ENCODE measurements around the gene S1PR4.
"Not testable (repeated sequence)": the region's sequence is repeated elsewhere in the genome, so short reads cannot be mapped to it uniquely, and the experiment has no call there.

The S1PR4 gene

DNA sequence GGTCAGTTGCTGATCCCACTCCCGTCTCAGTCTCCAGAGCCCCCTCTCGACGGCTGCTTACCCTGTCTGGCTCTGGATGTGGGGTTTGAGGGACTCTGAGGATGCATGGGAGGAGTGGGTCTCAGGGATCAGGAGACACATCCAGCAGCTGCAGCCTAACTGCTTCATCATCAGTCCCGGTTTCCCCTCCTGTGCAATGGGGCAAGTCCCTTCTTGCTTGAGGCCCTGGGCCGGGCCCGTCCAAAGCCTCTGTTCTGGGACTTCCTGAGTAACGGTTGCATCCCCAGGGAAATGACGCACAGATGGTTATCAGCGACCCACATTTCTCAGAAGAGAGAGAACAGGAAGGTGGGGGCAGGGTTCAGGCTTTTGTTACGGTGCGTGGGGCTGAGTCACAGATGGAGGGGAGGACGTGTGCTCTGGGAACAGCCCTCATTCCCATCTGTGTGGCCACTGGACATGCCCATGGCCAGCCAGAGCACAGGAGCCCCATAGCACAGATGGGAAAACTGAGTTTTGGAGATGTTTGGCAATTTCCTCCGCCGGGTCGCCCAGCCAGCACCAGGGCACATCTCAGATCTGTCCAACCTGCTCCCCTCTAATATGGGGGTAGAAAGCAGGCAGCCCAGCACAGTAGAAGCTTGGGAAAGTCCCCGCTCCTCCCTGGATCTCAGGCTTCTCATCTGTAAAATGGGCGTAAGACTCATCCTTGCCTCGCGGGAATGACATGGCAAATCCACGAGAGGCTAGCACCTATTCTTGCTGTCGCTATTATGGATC lies 23.4 kb upstream of the S1PR4 start:
- in situ Hi-C loops (cut with HindIII; ENCODE audit: low pct_unique_long_range_greater_than_20kb, low sequenced_read_pairs): no loop called here
- peak in 1 of 2 experiments; percentile 27 for DNase-seq (ENCODE audit: low read depth in 1 of 2, low spot score in 1 of 2)
- TF ChIP-seq JUND (IDR thresholded peaks at IDR 0.05; ENCODE audit: low read depth): no peak

DNA sequence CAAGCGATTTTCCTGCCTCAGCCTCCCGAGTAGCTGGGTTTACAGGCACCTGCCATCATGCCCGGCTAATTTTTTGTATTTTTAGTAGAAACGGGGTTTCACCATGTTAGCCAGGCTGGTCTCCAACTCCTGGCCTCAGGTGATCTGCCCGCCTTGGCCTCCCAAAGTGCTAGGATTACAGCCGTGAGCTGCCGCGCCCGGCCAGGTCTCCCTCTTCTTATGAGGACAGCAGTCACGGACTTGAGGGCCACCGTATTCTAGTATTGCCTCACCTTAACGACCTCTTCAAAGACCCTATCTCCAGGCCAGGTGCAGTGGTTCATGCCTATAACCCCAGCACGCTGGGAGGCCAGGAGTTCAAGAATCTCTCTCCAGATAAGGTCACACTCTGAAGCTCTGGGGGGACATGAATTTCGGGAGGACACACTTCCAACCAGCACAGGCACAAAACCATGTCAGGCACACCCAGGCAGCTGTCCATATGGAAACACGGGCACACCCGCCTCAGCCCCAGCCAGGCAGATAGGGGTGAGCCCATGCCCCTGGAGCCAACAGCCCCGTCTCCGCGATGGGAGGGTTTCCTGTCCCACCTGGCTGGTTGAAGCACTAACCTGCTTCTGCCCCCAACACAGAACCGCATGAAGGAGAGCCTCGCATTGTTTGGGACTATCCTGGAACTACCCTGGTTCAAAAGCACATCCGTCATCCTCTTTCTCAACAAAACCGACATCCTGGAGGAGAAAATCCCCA lies 21.3 kb upstream of the S1PR4 start:
- no peak for DNase-seq (ENCODE audit: low read depth in 1 of 2, low spot score in 1 of 2)
- no peak for TF ChIP-seq JUND (IDR thresholded peaks at IDR 0.05; ENCODE audit: low read depth)
- in situ Hi-C loops (cut with HindIII; ENCODE audit: low pct_unique_long_range_greater_than_20kb, low sequenced_read_pairs): no loop called here

DNA sequence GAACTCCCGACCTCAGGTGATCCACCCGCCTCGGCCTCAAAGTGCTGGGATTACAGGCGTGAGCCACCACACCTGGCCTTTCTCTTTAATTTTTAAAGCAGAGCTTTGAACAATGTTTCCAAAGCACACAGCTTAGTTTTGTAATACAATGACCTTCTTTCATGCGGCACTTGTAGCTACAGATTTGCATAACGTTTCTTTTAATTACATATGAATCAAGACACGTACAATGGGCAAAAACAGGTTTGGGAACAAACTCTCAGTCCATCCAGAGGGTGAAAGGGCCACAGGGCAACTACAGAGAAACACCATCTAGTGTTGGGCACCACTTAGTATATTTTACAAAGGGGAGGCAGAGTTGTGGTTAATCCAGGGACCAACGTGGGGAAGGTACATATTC lies 19.0 kb upstream of the S1PR4 start:
- no peak for DNase-seq (ENCODE audit: low read depth in 1 of 2, low spot score in 1 of 2)
- TF ChIP-seq JUND (IDR thresholded peaks at IDR 0.05; ENCODE audit: low read depth): no peak
- in situ Hi-C loops (cut with HindIII; ENCODE audit: low pct_unique_long_range_greater_than_20kb, low sequenced_read_pairs): no loop called here

DNA sequence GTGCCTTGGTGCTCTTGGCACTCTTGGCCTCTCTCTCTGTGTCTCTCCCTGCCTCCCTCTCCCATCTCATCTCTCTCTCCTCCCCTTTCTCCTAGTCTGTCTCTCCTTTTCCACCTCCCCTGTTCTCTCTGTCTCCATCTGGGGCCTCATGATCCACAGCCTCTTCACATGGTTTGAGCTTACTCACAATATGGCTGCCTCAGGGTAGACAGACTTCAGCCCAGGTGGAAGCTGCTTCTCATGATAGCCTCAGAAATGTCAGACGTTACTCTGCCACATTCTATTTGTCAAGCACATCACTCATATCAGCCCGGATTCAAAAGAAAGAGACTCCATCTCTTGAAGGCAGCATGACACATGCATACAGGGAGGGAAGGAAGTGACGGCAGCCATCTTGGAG lies 18.4 kb upstream of the S1PR4 start:
- DNase-seq (ENCODE audit: low read depth in 1 of 2, low spot score in 1 of 2): no peak
- in situ Hi-C loops (cut with HindIII; ENCODE audit: low pct_unique_long_range_greater_than_20kb, low sequenced_read_pairs): no loop called here
- TF ChIP-seq JUND (IDR thresholded peaks at IDR 0.05; ENCODE audit: low read depth): no peak

DNA sequence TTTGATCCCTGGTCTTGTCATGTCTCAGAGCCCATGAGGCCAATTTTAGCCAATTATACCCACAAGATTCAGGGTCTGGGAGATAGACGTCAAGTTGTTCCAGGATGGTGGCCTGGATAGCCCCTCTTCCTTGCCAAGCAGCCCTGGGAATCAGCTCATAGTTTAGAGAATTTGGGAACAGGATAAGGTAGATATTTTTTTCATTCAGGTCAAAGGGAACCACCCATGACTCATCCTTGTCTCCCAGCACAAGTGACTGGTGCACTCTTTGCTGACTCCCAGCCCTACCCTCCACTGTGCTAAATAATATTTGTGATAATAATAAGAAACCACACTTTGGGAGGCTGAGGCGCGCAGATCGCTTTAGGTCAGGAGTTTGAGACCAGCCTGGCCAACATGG lies 17.1 kb upstream of the S1PR4 start:
- no peak for TF ChIP-seq JUND (IDR thresholded peaks at IDR 0.05; ENCODE audit: low read depth)
- in situ Hi-C loops (cut with HindIII; ENCODE audit: low pct_unique_long_range_greater_than_20kb, low sequenced_read_pairs): no loop called here
- DNase-seq (ENCODE audit: low read depth in 1 of 2, low spot score in 1 of 2): no peak

DNA sequence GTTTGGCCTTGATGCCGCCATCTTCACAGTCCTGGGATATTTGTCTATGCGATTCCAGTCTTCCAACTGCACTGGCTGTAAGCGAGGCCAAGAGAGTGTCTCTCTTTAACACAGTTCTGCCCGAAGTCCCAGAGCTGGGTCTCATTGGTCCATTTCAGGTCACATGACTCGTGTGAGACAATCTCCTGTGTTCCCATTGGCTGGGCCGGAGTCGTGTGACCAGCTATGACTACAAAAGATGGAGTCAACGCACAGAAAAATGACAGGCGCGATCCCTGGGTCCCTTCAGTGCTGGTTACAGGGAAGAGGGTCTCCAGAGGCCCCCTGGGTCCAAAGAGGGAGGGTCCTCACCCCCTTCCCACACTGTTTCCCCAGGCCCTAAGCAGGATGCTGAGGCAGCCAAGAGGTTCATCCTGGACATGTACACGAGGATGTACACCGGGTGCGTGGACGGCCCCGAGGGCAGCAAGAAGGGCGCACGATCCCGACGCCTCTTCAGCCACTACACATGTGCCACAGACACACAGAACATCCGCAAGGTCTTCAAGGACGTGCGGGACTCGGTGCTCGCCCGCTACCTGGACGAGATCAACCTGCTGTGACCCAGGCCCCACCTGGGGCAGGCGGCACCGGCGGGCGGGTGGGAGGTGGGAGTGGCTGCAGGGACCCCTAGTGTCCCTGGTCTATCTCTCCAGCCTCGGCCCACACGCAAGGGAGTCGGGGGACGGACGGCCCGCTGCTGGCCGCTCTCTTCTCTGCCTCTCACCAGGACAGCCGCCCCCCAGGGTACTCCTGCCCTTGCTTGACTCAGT lies 15.9 kb upstream of the S1PR4 start:
- in situ Hi-C loops (cut with HindIII; ENCODE audit: low pct_unique_long_range_greater_than_20kb, low sequenced_read_pairs): no loop called here
- DNase-seq (ENCODE audit: low read depth in 1 of 2, low spot score in 1 of 2): peak in 1 of 2 experiments; percentile 66
- no peak for TF ChIP-seq JUND (IDR thresholded peaks at IDR 0.05; ENCODE audit: low read depth)

DNA sequence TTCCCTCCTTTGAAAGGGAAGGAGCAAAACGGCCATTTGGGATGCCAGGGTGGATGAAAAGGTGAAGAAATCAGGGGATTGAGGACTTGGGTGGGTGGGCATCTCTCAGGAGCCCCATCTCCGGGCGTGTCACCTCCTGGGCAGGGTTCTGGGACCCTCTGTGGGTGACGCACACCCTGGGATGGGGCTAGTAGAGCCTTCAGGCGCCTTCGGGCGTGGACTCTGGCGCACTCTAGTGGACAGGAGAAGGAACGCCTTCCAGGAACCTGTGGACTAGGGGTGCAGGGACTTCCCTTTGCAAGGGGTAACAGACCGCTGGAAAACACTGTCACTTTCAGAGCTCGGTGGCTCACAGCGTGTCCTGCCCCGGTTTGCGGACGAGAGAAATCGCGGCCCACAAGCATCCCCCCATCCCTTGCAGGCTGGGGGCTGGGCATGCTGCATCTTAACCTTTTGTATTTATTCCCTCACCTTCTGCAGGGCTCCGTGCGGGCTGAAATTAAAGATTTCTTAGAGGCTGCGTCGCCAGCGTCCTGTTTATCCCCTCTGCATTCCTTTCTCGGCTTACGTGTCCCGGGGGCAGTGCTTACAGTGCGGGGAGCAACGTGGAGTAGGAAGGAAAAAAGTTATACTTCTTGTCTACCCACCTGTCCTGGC lies 15.2 kb upstream of the S1PR4 start:
- in situ Hi-C loops (cut with HindIII; ENCODE audit: low pct_unique_long_range_greater_than_20kb, low sequenced_read_pairs): no loop called here
- no peak for TF ChIP-seq JUND (IDR thresholded peaks at IDR 0.05; ENCODE audit: low read depth)
- DNase-seq (ENCODE audit: low read depth in 1 of 2, low spot score in 1 of 2): peak; percentile 70 to 79

DNA sequence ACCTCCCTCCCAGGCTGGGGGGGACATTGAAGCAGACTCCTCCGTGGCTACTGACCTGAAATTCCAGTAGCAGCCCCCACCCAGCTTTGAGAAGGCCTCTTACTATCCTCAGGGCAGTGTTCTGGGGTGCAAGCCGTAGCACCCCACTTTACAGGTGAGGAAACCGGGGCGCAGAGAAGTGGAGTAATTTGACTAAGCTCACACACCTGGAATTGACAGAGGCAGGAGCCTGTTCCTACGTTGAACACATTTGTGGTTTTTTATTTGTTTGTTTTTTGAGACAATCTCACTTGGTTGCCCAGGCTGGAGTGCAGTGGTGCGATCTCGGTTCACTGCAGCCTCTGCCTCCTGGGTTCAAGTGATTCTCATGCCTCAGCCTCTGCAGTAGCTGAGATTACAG lies 14.6 kb upstream of the S1PR4 start:
- no peak for DNase-seq (ENCODE audit: low read depth in 1 of 2, low spot score in 1 of 2)
- TF ChIP-seq JUND (IDR thresholded peaks at IDR 0.05; ENCODE audit: low read depth): no peak
- in situ Hi-C loops (cut with HindIII; ENCODE audit: low pct_unique_long_range_greater_than_20kb, low sequenced_read_pairs): no loop called here

DNA sequence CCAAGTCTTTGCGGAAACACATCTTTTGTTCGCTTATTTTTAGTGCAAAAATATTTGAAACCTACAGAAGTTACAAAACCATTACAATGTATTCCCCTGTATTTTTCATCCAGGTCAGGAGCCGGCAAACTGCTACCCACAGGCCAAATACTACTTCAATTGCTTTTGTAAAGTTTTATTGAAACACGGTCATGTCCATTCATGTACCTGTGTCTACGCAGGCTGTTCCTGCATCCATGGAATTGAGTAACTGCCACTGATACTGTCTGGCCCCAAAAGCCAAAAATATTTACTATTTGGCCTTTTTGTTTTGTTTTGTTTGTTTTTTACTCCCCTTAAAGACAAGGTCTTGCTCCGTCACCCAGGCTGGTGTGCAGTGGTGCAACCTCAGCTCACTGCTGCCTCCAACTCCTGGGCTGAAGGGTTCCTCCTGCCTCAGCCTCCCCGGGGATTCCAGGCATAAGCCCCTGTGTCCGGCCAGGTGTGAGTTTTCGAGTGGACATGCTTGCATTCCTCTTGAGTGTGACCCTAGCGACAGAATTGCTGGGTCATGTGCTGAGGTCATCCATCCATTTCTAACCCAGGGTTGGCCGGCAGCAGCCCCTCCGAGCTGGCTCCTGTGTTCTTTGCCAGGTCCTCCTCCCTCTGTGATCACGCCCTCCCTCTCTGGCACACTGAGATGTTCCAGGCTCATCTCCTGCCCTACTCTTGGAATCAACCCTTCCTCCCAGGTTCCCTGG lies 10.9 kb upstream of the S1PR4 start:
- no peak for TF ChIP-seq JUND (IDR thresholded peaks at IDR 0.05; ENCODE audit: low read depth)
- in situ Hi-C loops (cut with HindIII; ENCODE audit: low pct_unique_long_range_greater_than_20kb, low sequenced_read_pairs): no loop called here
- DNase-seq (ENCODE audit: low read depth in 1 of 2, low spot score in 1 of 2): no peak

DNA sequence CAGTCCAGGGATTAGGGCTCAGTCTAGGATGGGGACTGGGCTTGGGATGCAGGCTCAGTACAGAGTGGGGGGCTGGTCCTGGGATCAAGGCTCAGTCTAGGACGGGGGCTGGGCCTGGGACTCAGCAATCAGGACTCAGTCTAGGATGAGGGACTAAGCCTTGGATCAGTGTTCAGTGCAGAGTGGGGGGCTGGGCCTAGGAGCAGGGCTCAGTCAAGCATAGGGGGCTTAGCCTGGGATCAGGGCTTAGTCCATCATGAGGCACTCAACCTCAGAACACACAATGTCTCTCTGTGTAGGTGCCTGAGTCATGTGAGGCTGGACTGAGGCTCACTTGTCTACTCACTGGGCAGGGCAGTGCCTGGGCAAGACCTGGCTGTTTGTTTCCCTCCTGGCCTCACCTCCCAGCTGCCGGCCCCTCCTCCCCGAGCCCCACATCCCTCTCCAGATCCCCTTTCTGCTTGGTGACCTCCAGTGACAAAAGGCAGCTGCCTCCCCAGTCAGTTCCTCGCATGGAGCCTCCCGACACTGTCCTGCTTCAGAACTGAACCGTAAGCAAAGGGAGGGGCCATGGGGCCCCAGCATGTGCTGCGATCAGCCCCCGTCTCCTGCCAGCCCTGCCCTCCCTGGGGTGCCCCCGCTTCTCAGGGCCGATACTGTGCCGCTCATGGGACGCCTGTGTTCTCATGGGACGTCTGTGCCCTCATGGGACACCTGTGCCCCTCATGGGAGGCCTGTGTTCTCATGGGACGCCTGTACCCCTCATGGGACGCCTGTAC lies 6.5 kb upstream of the S1PR4 start:
- in situ Hi-C loops (cut with HindIII; ENCODE audit: low pct_unique_long_range_greater_than_20kb, low sequenced_read_pairs): no loop called here
- no peak for DNase-seq (ENCODE audit: low read depth in 1 of 2, low spot score in 1 of 2)
- TF ChIP-seq JUND (IDR thresholded peaks at IDR 0.05; ENCODE audit: low read depth): no peak

DNA sequence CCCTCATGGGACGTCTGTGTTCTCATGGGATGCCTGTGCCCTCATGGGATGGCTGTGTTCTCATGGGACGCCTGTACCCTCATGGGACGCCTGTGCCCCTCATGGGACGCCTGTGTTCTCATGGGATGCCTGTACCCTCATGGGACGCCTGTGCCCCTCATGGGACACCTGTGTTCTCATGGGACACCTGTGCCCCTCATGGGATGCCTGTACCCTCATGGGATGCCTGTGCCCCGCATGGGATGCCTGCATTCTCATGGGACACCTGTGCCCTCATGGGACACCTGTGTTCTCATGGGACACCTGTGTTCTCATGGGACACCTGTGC lies 5.9 kb upstream of the S1PR4 start:
- DNase-seq (ENCODE audit: low read depth in 1 of 2, low spot score in 1 of 2); in situ Hi-C loops (cut with HindIII; ENCODE audit: low pct_unique_long_range_greater_than_20kb, low sequenced_read_pairs): not testable (repeated sequence)

All from T47D (cell line).